Thyroid gland (tissue), 4 donors: ENCODE results near the gene ECT2L.

Experiments
- POLR2A ChIP-seq, 2 donors: fragments of 450-650 bp; IDR thresholded peaks; one replicate each; pipeline ENCODE4 v1.6.1; 2017; ENCODE audit warnings: antibody characterized with exemption in 2 of 2, mild to moderate bottlenecking in 2 of 2, moderate library complexity in 1 of 2
- TF ChIP-seq, protein P1 (sequence below), 6 experiments: fragments of 200-600 bp in 3 of 6; fragments of 450-650 bp in 3 of 6; sonication (generic) in 3 of 6; IDR thresholded peaks; one replicate each; pipeline ENCODE4 v1.5.1; 2016 to 2019; ENCODE audit warnings: antibody characterized with exemption in 6 of 6, mild to moderate bottlenecking in 2 of 6, inconsistent platforms in 1 of 6, moderate library complexity in 1 of 6

DNA sequence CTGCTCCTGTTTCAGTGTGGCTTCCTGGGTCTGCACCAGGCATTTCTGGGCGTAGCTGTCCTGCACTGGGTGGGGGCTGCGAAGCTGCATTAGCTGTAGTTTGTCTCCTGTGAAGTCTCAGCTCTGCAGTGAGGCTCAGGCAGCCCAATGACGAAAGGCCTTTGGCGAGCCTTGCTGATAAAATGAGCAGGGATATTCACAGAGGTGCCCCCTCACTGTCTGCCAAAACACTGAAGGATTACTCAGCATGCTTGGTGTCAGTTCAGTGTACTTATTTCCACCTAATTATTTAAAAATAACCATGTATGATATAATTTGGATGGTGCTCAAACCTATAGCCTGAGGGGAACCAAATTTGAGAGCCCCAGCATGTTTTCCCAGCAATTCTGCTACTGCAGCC lies 73.5 kb downstream of the ECT2L start:
- TF ChIP-seq, protein P1, sequence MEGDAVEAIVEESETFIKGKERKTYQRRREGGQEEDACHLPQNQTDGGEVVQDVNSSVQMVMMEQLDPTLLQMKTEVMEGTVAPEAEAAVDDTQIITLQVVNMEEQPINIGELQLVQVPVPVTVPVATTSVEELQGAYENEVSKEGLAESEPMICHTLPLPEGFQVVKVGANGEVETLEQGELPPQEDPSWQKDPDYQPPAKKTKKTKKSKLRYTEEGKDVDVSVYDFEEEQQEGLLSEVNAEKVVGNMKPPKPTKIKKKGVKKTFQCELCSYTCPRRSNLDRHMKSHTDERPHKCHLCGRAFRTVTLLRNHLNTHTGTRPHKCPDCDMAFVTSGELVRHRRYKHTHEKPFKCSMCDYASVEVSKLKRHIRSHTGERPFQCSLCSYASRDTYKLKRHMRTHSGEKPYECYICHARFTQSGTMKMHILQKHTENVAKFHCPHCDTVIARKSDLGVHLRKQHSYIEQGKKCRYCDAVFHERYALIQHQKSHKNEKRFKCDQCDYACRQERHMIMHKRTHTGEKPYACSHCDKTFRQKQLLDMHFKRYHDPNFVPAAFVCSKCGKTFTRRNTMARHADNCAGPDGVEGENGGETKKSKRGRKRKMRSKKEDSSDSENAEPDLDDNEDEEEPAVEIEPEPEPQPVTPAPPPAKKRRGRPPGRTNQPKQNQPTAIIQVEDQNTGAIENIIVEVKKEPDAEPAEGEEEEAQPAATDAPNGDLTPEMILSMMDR (IDR thresholded peaks at IDR 0.05), result no peak
- TF ChIP-seq POLR2A (IDR thresholded peaks at IDR 0.05), result no peak
